ENCODE data around the gene ARHGEF4.
"Not testable (repeated sequence)": the region's sequence is repeated elsewhere in the genome, so short reads cannot be mapped to it uniquely, and the experiment has no call there.

Gene ARHGEF4

GRCh38 chr2:131063501-131064283 is 227.0 kb downstream of the ARHGEF4 start:
- no peak for TF ChIP-seq ZNF274 (IDR thresholded peaks at IDR 0.05; ENCODE audit: low read depth, low read length)
- H3K4me3 ChIP-seq (ENCODE audit: low read length): no peak overlapping the region

DNA sequence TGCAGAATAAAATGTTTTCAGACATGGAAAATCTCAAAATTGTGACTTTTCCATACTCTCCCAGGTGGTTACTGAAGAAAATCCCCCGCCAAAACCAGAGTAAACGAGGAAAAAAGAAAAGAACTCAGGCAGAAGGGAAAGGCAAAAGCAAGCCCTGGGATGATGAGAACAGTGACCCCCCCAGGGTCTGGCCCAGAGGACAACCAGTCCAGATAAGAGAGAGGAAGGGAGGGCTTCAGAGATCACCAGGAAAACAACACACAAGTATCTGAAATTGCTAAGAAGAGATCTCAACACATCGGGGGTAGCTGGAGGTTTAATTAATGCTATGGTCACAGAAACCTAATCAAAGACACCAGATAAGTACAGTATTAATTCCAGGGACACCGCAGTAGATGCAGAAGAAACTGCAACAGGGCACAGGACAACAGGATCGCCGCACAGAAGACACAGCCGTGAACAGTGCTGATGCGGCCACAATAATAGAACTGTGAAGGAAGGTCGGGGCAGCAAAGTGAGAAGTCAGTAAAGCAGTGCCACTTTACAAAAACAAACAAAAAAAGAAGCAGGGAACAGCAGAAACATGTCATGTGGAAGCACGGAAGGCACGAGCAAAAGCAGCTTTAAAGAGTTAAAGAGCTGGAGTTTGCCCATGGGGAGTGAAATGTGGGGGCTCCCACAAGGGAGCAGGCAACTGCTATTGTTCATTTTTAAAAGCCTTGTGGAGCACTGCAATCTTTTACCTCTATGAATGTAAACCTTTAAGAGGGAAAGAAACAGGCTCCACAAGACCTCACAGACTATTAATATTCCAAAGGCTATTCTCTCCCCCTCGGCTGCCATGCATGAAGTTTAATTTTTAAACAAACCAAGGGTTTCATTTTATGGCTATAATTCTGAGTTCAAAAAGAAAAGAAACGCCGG is 228.1 kb downstream of the ARHGEF4 start:
- no peak for TF ChIP-seq ZNF274 (IDR thresholded peaks at IDR 0.05; ENCODE audit: low read depth, low read length)

GRCh38 chr2:131067465-131068125 is 230.9 kb downstream of the ARHGEF4 start:
- TF ChIP-seq ZNF274 (IDR thresholded peaks at IDR 0.05; ENCODE audit: low read depth, low read length): no peak
- no peak overlapping the region for H3K4me3 ChIP-seq (ENCODE audit: low read length)

More for the DNA sequence above, 228.1 kb downstream of the ARHGEF4 start:
- H3K4me3 ChIP-seq (ENCODE audit: low read length): no peak overlapping the region

DNA sequence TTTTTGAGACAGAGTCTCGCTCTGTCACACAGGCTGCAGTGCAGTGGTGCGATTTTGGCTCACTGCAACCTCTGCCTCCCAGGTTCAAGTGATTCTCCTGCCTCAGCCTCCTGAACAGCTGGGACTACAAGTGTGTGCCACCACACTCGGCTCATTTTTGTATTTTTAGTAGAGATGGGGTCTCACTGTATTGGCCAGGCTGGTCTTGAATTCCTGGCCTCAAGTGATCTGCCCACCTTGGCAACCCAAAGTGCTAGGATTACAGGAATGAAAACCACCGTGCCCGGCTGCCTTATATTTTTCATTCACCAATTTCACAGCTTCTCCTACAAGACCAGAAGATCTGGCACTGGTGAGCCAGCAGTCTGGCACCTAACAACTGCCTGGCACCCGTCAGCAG is 231.5 kb downstream of the ARHGEF4 start:
- H3K4me3 ChIP-seq (ENCODE audit: low read length): not testable (repeated sequence)

- H3K4me3 ChIP-seq (ENCODE audit: low read length): not testable (repeated sequence)
Observed at GRCh38 chr2:131075578-131075977, 238.9 kb downstream of the ARHGEF4 start.

GRCh38 chr2:131076707-131077106 is 240.0 kb downstream of the ARHGEF4 start:
- no peak overlapping the region for H3K4me3 ChIP-seq (ENCODE audit: low read length)
- TF ChIP-seq ZNF274 (IDR thresholded peaks at IDR 0.05; ENCODE audit: low read depth, low read length): no peak

DNA sequence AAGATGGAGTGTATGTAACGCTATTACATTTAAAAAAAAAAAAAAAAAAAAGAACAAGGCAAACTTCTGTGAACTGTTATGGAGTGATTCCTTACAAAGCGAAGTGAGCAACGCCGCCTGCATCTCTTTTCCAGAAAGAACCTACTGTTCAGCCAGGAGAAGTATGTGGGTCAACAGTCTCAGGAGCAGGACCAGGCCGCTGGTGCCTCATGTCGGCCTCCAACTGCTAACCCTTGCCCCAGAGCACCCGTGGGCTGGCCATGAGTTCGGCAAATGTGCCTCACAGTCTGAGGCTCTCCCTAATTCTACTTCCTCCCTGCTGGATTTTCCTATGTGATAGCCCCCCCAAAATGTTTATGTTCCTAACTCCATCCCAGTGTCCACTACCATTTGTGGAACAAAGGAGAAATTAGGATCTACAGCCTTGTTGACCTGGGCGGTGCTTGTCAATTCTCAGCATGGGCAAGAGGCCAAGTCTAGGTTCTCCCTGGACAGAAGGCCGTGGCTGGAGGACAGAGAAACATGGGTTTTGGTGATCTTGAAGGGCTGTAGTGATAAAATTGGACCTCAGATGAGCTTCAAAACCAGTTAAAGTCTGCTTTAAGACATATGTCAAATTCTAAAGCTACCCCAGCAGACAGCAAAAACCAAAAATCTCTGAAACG is 240.6 kb downstream of the ARHGEF4 start:
- TF ChIP-seq ZNF274 (IDR thresholded peaks at IDR 0.05; ENCODE audit: low read depth, low read length): no peak

DNA sequence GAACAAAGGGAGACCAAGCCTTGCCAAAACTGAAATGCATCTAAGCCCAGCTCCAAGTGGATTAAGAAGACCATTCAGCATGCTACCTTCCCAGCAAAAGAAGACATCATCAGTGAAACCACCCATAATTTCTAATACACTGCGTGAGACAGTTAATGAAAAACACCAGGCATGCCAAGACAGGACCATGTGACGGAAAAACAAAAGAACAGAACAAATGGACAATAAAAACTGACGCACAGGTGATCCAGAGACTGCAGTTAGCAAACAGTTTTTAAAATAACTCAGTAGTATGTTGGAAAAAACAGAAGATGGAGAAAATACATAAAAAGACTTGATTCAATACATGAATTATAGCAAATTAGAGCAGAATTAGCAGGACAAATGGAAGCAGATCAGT is 241.3 kb downstream of the ARHGEF4 start:
- TF ChIP-seq ZNF274 (IDR thresholded peaks at IDR 0.05; ENCODE audit: low read depth, low read length): no peak
- H3K4me3 ChIP-seq (ENCODE audit: low read length): no peak overlapping the region

More for the DNA sequence above, 240.6 kb downstream of the ARHGEF4 start:
- no peak overlapping the region for H3K4me3 ChIP-seq (ENCODE audit: low read length)

DNA sequence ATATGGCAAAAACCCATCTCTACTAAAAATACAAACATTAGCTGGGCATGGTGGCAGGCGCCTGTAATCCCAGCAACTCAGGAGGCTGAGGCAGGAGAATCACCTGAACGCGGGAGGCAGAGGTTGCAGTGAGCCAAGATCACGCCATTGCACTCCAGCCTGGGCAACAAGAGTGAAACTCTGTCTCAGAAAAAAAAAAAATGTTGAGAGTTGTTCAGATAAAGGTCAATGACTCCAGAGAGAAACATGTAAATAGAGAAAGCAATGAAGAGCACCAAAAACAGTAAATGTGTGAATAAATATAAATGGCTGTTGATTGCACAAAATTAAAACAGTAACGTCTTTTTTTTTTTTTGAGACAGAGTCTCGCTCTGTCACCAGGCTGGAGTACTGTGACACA is 243.2 kb downstream of the ARHGEF4 start:
- H3K4me3 ChIP-seq (ENCODE audit: low read length): not testable (repeated sequence)

GRCh38 chr2:131081190-131081589 is 244.5 kb downstream of the ARHGEF4 start:
- H3K4me3 ChIP-seq (ENCODE audit: low read length): no peak overlapping the region
- TF ChIP-seq ZNF274 (IDR thresholded peaks at IDR 0.05; ENCODE audit: low read depth, low read length): no peak

- no peak for TF ChIP-seq ZNF274 (IDR thresholded peaks at IDR 0.05; ENCODE audit: low read depth, low read length)
- no peak overlapping the region for H3K4me3 ChIP-seq (ENCODE audit: low read length)
Observed at GRCh38 chr2:131085646-131086045, 248.9 kb downstream of the ARHGEF4 start.

DNA sequence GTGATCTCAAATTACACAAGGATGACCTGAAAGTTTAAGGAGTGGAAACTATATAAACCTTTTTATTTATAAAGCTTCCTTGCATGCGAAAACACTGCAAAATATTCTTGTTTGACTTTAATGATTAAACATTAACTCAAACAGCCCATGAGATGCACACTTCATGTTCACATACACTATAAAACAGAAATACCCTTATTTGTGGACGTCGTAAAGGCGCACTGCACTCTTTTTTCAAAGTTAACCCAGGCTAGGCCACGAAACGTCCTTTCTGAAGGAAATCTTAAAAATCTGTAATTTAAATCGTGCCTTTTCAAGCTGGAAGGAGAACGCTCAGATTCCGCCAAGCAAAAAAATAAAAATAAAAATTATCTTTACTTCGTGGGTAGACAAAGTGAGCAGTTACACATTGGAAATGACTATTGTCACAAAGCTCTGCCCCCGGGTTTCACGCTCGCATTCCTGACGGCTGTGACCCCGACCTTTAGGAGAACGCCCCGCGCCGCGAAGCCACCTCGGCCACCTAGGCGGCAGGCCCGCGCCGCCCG is 255.8 kb downstream of the ARHGEF4 start:
- TF ChIP-seq ZNF274 (IDR thresholded peaks at IDR 0.05; ENCODE audit: low read depth, low read length): no peak
- peak overlapping the region; percentile 94 for H3K4me3 ChIP-seq (ENCODE audit: low read length)

- no peak for TF ChIP-seq ZNF274 (IDR thresholded peaks at IDR 0.05; ENCODE audit: low read depth, low read length)
- H3K4me3 ChIP-seq (ENCODE audit: low read length): peak within 1 kb of the TSS; percentile 94
Observed at GRCh38 chr2:131093006-131093695, 256.4 kb downstream of the ARHGEF4 start, which contains the start of gene FAM168B. Gene FAM168B (minus strand): TSS chr2:131093460. CDS start chr2:131082646, 10,814 bp downstream.

Measured in GM08714 (cell line).